H9 (cell line): ENCODE measurements around the gene KIF13A. TPM values are rescaled to one million over a fixed set of nuclear protein-coding genes. Genes with fewer than 3 reads are reported as not detected.

Experiments
- DNase-seq: peaks from one replicate; pipeline ENCODE4 v3.0.0-alpha.2; 2017
- H2AFZ ChIP-seq: one replicate; pipeline ENCODE4 v1.6.1; 2013; ENCODE audit warnings: mild to moderate bottlenecking, low read length, control low read depth, moderate library complexity
- H2AK5ac ChIP-seq: 2 replicates; pipeline ENCODE4 v1.6.1; 2013; ENCODE audit warnings: low read length, control low read depth, mixed read lengths; ENCODE audit not compliant: insufficient read length
- H2BK120ac ChIP-seq: one replicate; pipeline ENCODE4 v1.6.1; 2013; ENCODE audit warnings: low read depth, mild to moderate bottlenecking, low read length, control low read depth, inconsistent platforms; ENCODE audit not compliant: poor library complexity, severe bottlenecking
- H2BK12ac ChIP-seq: 2 replicates; pipeline ENCODE4 v1.6.1; 2013; ENCODE audit warnings: low read length, control low read depth, mixed read lengths, low read depth; ENCODE audit not compliant: insufficient read length
- H2BK15ac ChIP-seq: 2 replicates; pipeline ENCODE4 v1.6.1; 2013; ENCODE audit warnings: low read depth, low read length, control low read depth
- H2BK20ac ChIP-seq: one replicate; pipeline ENCODE4 v1.6.1; 2013; ENCODE audit warnings: low read depth, mild to moderate bottlenecking, low read length, control low read depth, inconsistent platforms; ENCODE audit not compliant: poor library complexity, severe bottlenecking
- H2BK5ac ChIP-seq: 2 replicates; pipeline ENCODE4 v1.6.1; 2013; ENCODE audit warnings: low read length, control low read depth, mixed read lengths; ENCODE audit not compliant: insufficient read length
- H3K14ac ChIP-seq: 2 replicates; pipeline ENCODE4 v1.6.1; 2013; ENCODE audit warnings: low read length, control low read depth; ENCODE audit not compliant: insufficient read depth
- H3K18ac ChIP-seq: 2 replicates; pipeline ENCODE4 v1.6.1; 2013; ENCODE audit warnings: low read depth, mild to moderate bottlenecking, mixed read lengths, low read length, control low read depth; ENCODE audit not compliant: insufficient read length
- H3K23ac ChIP-seq: 2 replicates; pipeline ENCODE4 v1.6.1; 2013; ENCODE audit warnings: low read length, control low read depth, mixed read lengths, low read depth; ENCODE audit not compliant: insufficient read length
- H3K23me2 ChIP-seq: 2 replicates; pipeline ENCODE4 v1.6.1; 2013; ENCODE audit warnings: low read depth, mild to moderate bottlenecking, mixed read lengths, low read length, control low read depth; ENCODE audit not compliant: insufficient read length, poor library complexity, severe bottlenecking
- H3K27ac ChIP-seq: 2 replicates; pipeline ENCODE4 v1.5.1; 2013; ENCODE audit warnings: low read length, control low read depth, mixed read lengths, low read depth; ENCODE audit not compliant: insufficient read length
- H3K27me3 ChIP-seq: 2 replicates; pipeline ENCODE4 v1.6.1; 2013; ENCODE audit warnings: low read length, control low read depth, inconsistent platforms; ENCODE audit not compliant: insufficient read depth
- H3K4ac ChIP-seq: 2 replicates; pipeline ENCODE4 v1.6.1; 2013; ENCODE audit warnings: low read depth, mild to moderate bottlenecking, control low read depth, inconsistent platforms, low read length, moderate library complexity
- H3K4me1 ChIP-seq: 2 replicates; pipeline ENCODE4 v1.6.1; 2013; ENCODE audit warnings: low read length, control low read depth, inconsistent platforms; ENCODE audit not compliant: insufficient read depth
- H3K4me2 ChIP-seq: 2 replicates; pipeline ENCODE4 v1.6.1; 2013; ENCODE audit warnings: low read length, control low read depth, mixed read lengths; ENCODE audit not compliant: insufficient read length, insufficient read depth
- H3K56ac ChIP-seq: 2 replicates; pipeline ENCODE4 v1.6.1; 2013; ENCODE audit warnings: low read depth, mild to moderate bottlenecking, mixed read lengths, low read length, control low read depth; ENCODE audit not compliant: insufficient read length
- H3K79me1 ChIP-seq: 2 replicates; pipeline ENCODE4 v1.6.1; 2013; ENCODE audit warnings: low read depth, mild to moderate bottlenecking, moderate library complexity, low read length, control low read depth, inconsistent platforms; ENCODE audit not compliant: insufficient read depth, poor library complexity, severe bottlenecking
- H3K79me2 ChIP-seq: 2 replicates; pipeline ENCODE4 v1.6.1; 2013; ENCODE audit warnings: low read length, control low read depth, inconsistent platforms; ENCODE audit not compliant: insufficient read depth
- H3K9ac ChIP-seq: 2 replicates; pipeline ENCODE4 v1.6.1; 2013; ENCODE audit warnings: low read length, control low read depth, mixed read lengths; ENCODE audit not compliant: insufficient read length; ENCODE audit errors: extremely low read depth
- H3K9me3 ChIP-seq: one replicate; pipeline ENCODE4 v1.6.1; 2013; ENCODE audit warnings: low read depth, low read length, inconsistent platforms; ENCODE audit not compliant: control insufficient read depth
- H3T11ph ChIP-seq: one replicate; pipeline ENCODE4 v1.6.1; 2013; ENCODE audit warnings: mild to moderate bottlenecking, low read length, control low read depth, inconsistent platforms
- H4K20me1 ChIP-seq: one replicate; pipeline ENCODE4 v1.6.1; 2013; ENCODE audit not compliant: control insufficient read depth, insufficient read length, insufficient read depth
- H4K5ac ChIP-seq: 2 replicates; pipeline ENCODE4 v1.6.1; 2013; ENCODE audit warnings: low read depth, mild to moderate bottlenecking, mixed read lengths, low read length, control low read depth; ENCODE audit not compliant: insufficient read length
- H4K8ac ChIP-seq: replicated peaks from 2 replicates; pipeline ENCODE4 v1.6.1; 2013; ENCODE audit warnings: low read length, control low read depth, mixed read lengths, low read depth; ENCODE audit not compliant: insufficient read length
- H4K91ac ChIP-seq: 2 replicates; pipeline ENCODE4 v1.6.1; 2013; ENCODE audit warnings: low read depth, mild to moderate bottlenecking, moderate library complexity, mixed read lengths, low read length, control low read depth; ENCODE audit not compliant: insufficient read length
- H3K27ac Mint-ChIP-seq, 3 experiments: 2 replicates in 2 of 3; 3 replicates in 1 of 3; pipeline ENCODE4 v1.8.0; 2020 to 2021; ENCODE audit warnings: mixed read lengths in 3 of 3, mild to moderate bottlenecking in 1 of 3, moderate library complexity in 1 of 3
- H3K27me3 Mint-ChIP-seq: 2 replicates; pipeline ENCODE4 v1.8.0; 2021; ENCODE audit warnings: low read depth, mild to moderate bottlenecking, moderate library complexity, mixed read lengths
- H3K36me3 Mint-ChIP-seq, 3 experiments: 2 replicates in 2 of 3; 3 replicates in 1 of 3; pipeline ENCODE4 v1.8.0; 2020 to 2021; ENCODE audit warnings: low read depth in 3 of 3, mixed read lengths in 3 of 3; ENCODE audit not compliant: insufficient read depth in 1 of 3
- H3K4me1 Mint-ChIP-seq, 2 experiments: 2 replicates each; pipeline ENCODE4 v1.8.0; 2020; ENCODE audit warnings: mixed read lengths in 2 of 2
- H3K4me3 Mint-ChIP-seq, 2 experiments: 2 replicates in 1 of 2; 3 replicates in 1 of 2; pipeline ENCODE4 v1.8.0; 2020 to 2021; ENCODE audit warnings: mild to moderate bottlenecking in 2 of 2, mixed read lengths in 2 of 2, moderate library complexity in 1 of 2
- H3K9me3 Mint-ChIP-seq, 2 experiments: 2 replicates in 1 of 2; 3 replicates in 1 of 2; pipeline ENCODE4 v1.8.0; 2020; ENCODE audit warnings: mild to moderate bottlenecking in 2 of 2, mixed read lengths in 2 of 2, moderate library complexity in 1 of 2
- CTCF ChIP-seq: fragments of 200-600 bp; sonication (generic); conservative IDR thresholded peaks from 3 replicates; pipeline ENCODE4 v1.8.0; 2021; ENCODE audit warnings: antibody characterized with exemption, mild to moderate bottlenecking
- WGBS: extraction: QIAGEN DNeasy Blood & Tissue Kit; methylation state at CpG from one replicate; pipeline ENCODE4 v1.1.7; 2013; ENCODE audit warnings: missing lambda C conversion rate, low lambda C conversion rate, mixed read lengths; ENCODE audit not compliant: insufficient read length; ENCODE audit errors: extremely low coverage; 5-methylcytosine and 5-hydroxymethylcytosine counted together
- total RNA-seq: library from RNA; stranded (reverse); gene quantifications from 2 replicates; pipeline ENCODE4 v1.2.1, GENCODE V29; 2021

The KIF13A gene
- total RNA-seq, 1 experiment from 2014 or later: 38.2 TPM

- Histone ChIP-seq H4K20me1 (no peaks in the 10 kb centered on the region), H3K14ac (no peak overlapping the region), H3T11ph (no peak overlapping the region), H3K56ac (no peak overlapping the region), H3K9ac (no peak overlapping the region), H3K4ac (no peak overlapping the region), H2BK15ac (no peak overlapping the region), H3K23me2 (no peaks in the 10 kb centered on the region), H4K91ac (no peak overlapping the region), H3K27ac (no peak overlapping the region), H3K79me2 (no peaks in the 10 kb centered on the region), H3K9me3 (no peaks in the 10 kb centered on the region), H2BK20ac (no peak overlapping the region), H3K4me2 (no peak overlapping the region), H2BK120ac (no peak overlapping the region), H3K4me1 (no peaks in the 10 kb centered on the region), H4K8ac (no peak overlapping the region), H3K18ac (no peak overlapping the region), H2AFZ (no peak overlapping the region), H4K5ac (no peak overlapping the region), H3K79me1 (no peaks in the 10 kb centered on the region), H2AK5ac (no peak overlapping the region), H3K27me3 (no peaks in the 10 kb centered on the region), H2BK5ac (no peak overlapping the region), H3K23ac (no peak overlapping the region), H2BK12ac (no peak overlapping the region)
- Mint-ChIP-seq H3K36me3 (peaks cover 32 to 47% (median 41%) of the 10 kb centered on the region in 3 experiments), H3K27me3 (no peaks in the 10 kb centered on the region), H3K9me3 (no peaks in the 10 kb centered on the region; a peak in 1 of 5 replicates), H3K4me3 (no peak overlapping the region), H3K4me1 (no peaks in the 10 kb centered on the region), H3K27ac (no peak overlapping the region)
- TF ChIP-seq CTCF: no peak
- DNase-seq: no peak
- no CpG with 5 or more reads among the region's 8 CpGs for WGBS
These were observed 175.1 kb downstream of the KIF13A start for GRCh38 chr6:17812311-17812710.
